Panc1 (cell line): ENCODE measurements around the gene FIGLA. TPM values are rescaled to one million over a fixed set of nuclear protein-coding genes. Genes with fewer than 3 reads are reported as not detected.

ENCODE experiments used
- ATAC-seq: fragments of 200-7000 bp; cut with Tn5 transposase; 2 replicates; pipeline ENCODE4 v1.9.1; 2020; ENCODE audit warnings: mild to moderate bottlenecking, moderate library complexity
- BruUV-seq: library from RNA; stranded (reverse); fragments of 400-500 nt; replicated peaks from 2 replicates; lab custom pipeline; 2021; lab: Mats Ljungman, UMichigan
- CTCF ChIA-PET: fragments of 300-600 bp; sonication (Branson Sonifier 250); formaldehyde crosslinking; loops from one replicate; lab custom pipeline; 2022; ENCODE audit warnings: antibody characterized with exemption; lab: Charles Lee
- POLR2A ChIA-PET: fragments of 300-600 bp; sonication (Branson Sonifier 250); formaldehyde crosslinking; loops from one replicate; lab custom pipeline; 2022; ENCODE audit warnings: antibody characterized with exemption; lab: Charles Lee
- DNase-seq: peaks from one replicate; pipeline ENCODE4 v3.0.0-alpha.2; 2010; ENCODE audit warnings: low read depth, low spot score
- H3K27ac ChIP-seq: 2 replicates; pipeline ENCODE4 v1.5.1; 2011; ENCODE audit warnings: mild to moderate bottlenecking, low read length, inconsistent platforms
- H3K27me3 ChIP-seq: fragments of 200-500 bp; sonication (Bioruptor generic); 2 replicates; pipeline ENCODE4 v1.6.0; 2014; ENCODE audit warnings: low read length, inconsistent platforms; ENCODE audit not compliant: control insufficient read depth, insufficient read depth
- H3K36me3 ChIP-seq: fragments of 200-500 bp; sonication (Bioruptor generic); 2 replicates; pipeline ENCODE4 v1.5.1; 2014; ENCODE audit warnings: inconsistent platforms, mild to moderate bottlenecking, low read length, moderate library complexity; ENCODE audit not compliant: control insufficient read depth, insufficient read depth
- H3K4me1 ChIP-seq: 2 replicates; pipeline ENCODE4 v1.5.1; 2011; ENCODE audit warnings: inconsistent platforms, mild to moderate bottlenecking, low read length, moderate library complexity; ENCODE audit not compliant: control insufficient read depth, insufficient read depth
- H3K4me3 ChIP-seq, 2 experiments: 2 replicates each; pipeline ENCODE4 v1.5.1; 2011 to 2012; ENCODE audit warnings: low read depth in 2 of 2, low read length in 2 of 2, mild to moderate bottlenecking in 2 of 2, inconsistent platforms in 1 of 2, moderate library complexity in 1 of 2
- H3K9me3 ChIP-seq: fragments of 200-500 bp; sonication (Bioruptor generic); 2 replicates; pipeline ENCODE4 v1.5.1; 2014; ENCODE audit warnings: low read depth, mild to moderate bottlenecking, inconsistent platforms, low read length, moderate library complexity; ENCODE audit not compliant: control insufficient read depth, insufficient read depth
- POLR2AphosphoS5 ChIP-seq: IDR thresholded peaks from 2 replicates; pipeline ENCODE4 v1.6.1; 2012; ENCODE audit warnings: mild to moderate bottlenecking, low read depth, low read length, moderate library complexity
- SIN3A ChIP-seq: IDR thresholded peaks from 2 replicates; pipeline ENCODE4 v1.6.1; 2012; ENCODE audit warnings: low read depth, mild to moderate bottlenecking, low read length, moderate library complexity, borderline replicate concordance; ENCODE audit not compliant: insufficient read depth
- TCF7L2 ChIP-seq: IDR thresholded peaks from 2 replicates; pipeline ENCODE4 v1.6.1; 2011; ENCODE audit warnings: mild to moderate bottlenecking, low read depth, low read length, inconsistent platforms
- in situ Hi-C: cut with HindIII; loops from 2 replicates; pipeline ENCODE4 v1.10.0; 2016; ENCODE audit warnings: low sequenced_read_pairs, low pct_unique_long_range_greater_than_20kb
- intact Hi-C: fragments of 100-400 bp; cut with micrococcal nuclease; formaldehyde crosslinking; loops from one replicate; pipeline ENCODE4 v1.10.0; 2022; ENCODE audit not compliant: unreplicated experiment
- total RNA-seq: library from RNA; stranded (reverse); gene quantifications from one replicate; pipeline ENCODE4 v1.2.1, GENCODE V29; 2021; ENCODE audit not compliant: unreplicated experiment
- TF ChIP-seq, protein P1 (sequence below), 2 experiments: IDR thresholded peaks; 2 replicates each; pipeline ENCODE4 v1.6.1; 2011 to 2012; ENCODE audit warnings: low read depth in 2 of 2, control low read depth in 1 of 2, low read length in 1 of 2, mild to moderate bottlenecking in 1 of 2, moderate library complexity in 1 of 2; ENCODE audit not compliant: insufficient read depth in 1 of 2
- TF ChIP-seq, protein P2 (sequence below): fragments of 450-650 bp; IDR thresholded peaks from 2 replicates; pipeline ENCODE4 v1.5.1; 2017; ENCODE audit warnings: mild to moderate bottlenecking

The FIGLA gene
- total RNA-seq, 1 experiment from 2014 or later: not detected

DNA sequence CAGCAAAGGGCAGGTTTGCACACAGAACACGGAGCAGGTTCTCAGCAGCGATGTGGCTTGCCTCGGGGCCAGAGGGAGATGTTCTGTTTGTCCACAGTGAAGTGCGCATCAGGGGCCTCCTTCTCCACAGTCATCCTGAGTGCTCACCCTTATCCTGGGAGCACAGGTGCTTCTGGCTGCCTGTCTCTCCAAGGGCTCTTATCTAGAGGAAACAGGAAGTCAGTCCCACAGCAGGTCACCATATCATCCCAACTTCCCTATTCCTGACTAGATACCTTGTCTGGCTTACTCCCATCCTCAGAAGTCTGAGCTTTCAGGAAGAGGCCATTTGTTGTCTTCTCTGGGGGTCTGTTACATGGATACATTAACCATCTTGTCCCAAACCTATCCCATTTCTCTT lies 45.2 kb upstream of the FIGLA start, which contains the start of gene CD207:
Gene CD207, minus strand, starts transcription at position 174 of the 400 bp plus-strand sequence. Its CDS starts 40 bp downstream, at position 134.
- in situ Hi-C loops (no loop called here), intact Hi-C loops (no loop called here)
- ChIA-PET POLR2A (no interaction called here), CTCF (interaction anchor here (0.7 kb wide), 1 partner anchor 11 kb away, joined by 4 read pairs; no protein-coding TSS in a partner anchor)
- DNase-seq (no peak), ATAC-seq (no peak)
- Histone ChIP-seq H3K4me1 (no peaks in the 10 kb centered on the region), H3K27ac (no peak within 1 kb of the TSS), H3K4me3 (no peak within 1 kb of the TSS), H3K36me3 (no peaks in the 10 kb centered on the region), H3K27me3 (peaks cover 2% of the 10 kb centered on the region), H3K9me3 (no peaks in the 10 kb centered on the region)
- TF ChIP-seq POLR2AphosphoS5 (no peak), SIN3A (no peak), TCF7L2 (no peak)
- TF ChIP-seq, protein P1, sequence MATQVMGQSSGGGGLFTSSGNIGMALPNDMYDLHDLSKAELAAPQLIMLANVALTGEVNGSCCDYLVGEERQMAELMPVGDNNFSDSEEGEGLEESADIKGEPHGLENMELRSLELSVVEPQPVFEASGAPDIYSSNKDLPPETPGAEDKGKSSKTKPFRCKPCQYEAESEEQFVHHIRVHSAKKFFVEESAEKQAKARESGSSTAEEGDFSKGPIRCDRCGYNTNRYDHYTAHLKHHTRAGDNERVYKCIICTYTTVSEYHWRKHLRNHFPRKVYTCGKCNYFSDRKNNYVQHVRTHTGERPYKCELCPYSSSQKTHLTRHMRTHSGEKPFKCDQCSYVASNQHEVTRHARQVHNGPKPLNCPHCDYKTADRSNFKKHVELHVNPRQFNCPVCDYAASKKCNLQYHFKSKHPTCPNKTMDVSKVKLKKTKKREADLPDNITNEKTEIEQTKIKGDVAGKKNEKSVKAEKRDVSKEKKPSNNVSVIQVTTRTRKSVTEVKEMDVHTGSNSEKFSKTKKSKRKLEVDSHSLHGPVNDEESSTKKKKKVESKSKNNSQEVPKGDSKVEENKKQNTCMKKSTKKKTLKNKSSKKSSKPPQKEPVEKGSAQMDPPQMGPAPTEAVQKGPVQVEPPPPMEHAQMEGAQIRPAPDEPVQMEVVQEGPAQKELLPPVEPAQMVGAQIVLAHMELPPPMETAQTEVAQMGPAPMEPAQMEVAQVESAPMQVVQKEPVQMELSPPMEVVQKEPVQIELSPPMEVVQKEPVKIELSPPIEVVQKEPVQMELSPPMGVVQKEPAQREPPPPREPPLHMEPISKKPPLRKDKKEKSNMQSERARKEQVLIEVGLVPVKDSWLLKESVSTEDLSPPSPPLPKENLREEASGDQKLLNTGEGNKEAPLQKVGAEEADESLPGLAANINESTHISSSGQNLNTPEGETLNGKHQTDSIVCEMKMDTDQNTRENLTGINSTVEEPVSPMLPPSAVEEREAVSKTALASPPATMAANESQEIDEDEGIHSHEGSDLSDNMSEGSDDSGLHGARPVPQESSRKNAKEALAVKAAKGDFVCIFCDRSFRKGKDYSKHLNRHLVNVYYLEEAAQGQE (IDR thresholded peaks at IDR 0.05; ENCODE audit: insufficient read depth in 1 of 2, low read depth in 2 of 2, low read length in 1 of 2): no peak
- TF ChIP-seq, protein P2, sequence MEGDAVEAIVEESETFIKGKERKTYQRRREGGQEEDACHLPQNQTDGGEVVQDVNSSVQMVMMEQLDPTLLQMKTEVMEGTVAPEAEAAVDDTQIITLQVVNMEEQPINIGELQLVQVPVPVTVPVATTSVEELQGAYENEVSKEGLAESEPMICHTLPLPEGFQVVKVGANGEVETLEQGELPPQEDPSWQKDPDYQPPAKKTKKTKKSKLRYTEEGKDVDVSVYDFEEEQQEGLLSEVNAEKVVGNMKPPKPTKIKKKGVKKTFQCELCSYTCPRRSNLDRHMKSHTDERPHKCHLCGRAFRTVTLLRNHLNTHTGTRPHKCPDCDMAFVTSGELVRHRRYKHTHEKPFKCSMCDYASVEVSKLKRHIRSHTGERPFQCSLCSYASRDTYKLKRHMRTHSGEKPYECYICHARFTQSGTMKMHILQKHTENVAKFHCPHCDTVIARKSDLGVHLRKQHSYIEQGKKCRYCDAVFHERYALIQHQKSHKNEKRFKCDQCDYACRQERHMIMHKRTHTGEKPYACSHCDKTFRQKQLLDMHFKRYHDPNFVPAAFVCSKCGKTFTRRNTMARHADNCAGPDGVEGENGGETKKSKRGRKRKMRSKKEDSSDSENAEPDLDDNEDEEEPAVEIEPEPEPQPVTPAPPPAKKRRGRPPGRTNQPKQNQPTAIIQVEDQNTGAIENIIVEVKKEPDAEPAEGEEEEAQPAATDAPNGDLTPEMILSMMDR: no peak
- no TSS peak for BruUV-seq

DNA sequence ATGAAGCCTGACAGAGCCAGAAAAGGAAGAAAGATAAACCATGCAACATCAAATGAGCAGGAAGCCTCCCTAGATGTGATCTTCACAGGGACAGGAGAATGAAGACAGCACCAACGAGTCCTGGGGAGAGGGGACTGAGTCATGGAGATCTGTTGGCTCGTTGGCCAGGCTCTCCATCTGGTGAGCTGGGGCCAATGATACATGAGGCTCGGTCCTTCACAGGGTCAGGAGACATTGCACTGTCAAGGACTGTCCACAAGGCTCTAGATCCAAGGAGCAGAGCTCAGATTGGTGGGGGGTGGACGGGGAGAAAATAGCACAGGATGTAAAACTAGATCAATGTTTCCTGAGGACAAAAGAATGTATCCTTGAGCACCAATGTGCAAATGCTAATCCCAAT lies 44.4 kb upstream of the FIGLA start:
- Histone ChIP-seq H3K4me3 (no peak overlapping the region), H3K27me3 (peaks cover 2% of the 10 kb centered on the region; the same call in 1 of the 2 replicates), H3K4me1 (no peaks in the 10 kb centered on the region), H3K9me3 (no peaks in the 10 kb centered on the region), H3K27ac (no peak overlapping the region), H3K36me3 (no peaks in the 10 kb centered on the region)
- TF ChIP-seq POLR2AphosphoS5 (no peak), SIN3A (no peak), TCF7L2 (no peak)
- TF ChIP-seq, protein P2: no peak
- TF ChIP-seq, protein P1 (IDR thresholded peaks at IDR 0.05; ENCODE audit: insufficient read depth in 1 of 2, low read depth in 2 of 2, low read length in 1 of 2): no peak
- in situ Hi-C loops: no loop called here
- intact Hi-C loops: no loop called here
- ChIA-PET POLR2A (no interaction called here), CTCF (no interaction called here)
- ATAC-seq (no peak), DNase-seq (no peak)
- BruUV-seq: no TSS peak
